Esophagus squamous epithelium (tissue), 5 donors: ENCODE data around the gene MRPS10. TPM values are rescaled to one million over a fixed set of nuclear protein-coding genes. Genes with fewer than 3 reads are reported as not detected.

Experiments
- DNase-seq: peaks from one replicate; lab custom pipeline; 2025; lab: John Stamatoyannopoulos, UW
- H3K27ac ChIP-seq, 4 donors: fragments of 200-600 bp; sonication (generic); one replicate each; pipeline ENCODE4 v1.5.1; 2016 to 2019; ENCODE audit warnings: mild to moderate bottlenecking in 1 of 4
- H3K27me3 ChIP-seq, 4 donors: fragments of 200-600 bp; sonication (generic); 1 replicate in 3 of 4; 2 replicates in 1 of 4; pipeline versions ENCODE4 v1.5.1 to v1.6.0; 2017 to 2021; ENCODE audit warnings: antibody characterized with exemption in 1 of 4
- H3K36me3 ChIP-seq, 3 donors: fragments of 200-600 bp; sonication (generic); one replicate each; pipeline ENCODE4 v1.5.1; 2016 to 2019
- H3K4me1 ChIP-seq, 3 donors: fragments of 200-600 bp; sonication (generic); one replicate each; pipeline ENCODE4 v1.5.1; 2017 to 2019
- H3K4me3 ChIP-seq, 4 donors: fragments of 200-600 bp; sonication (generic); 1 replicate in 3 of 4; 2 replicates in 1 of 4; pipeline ENCODE4 v1.5.1; 2016 to 2019; ENCODE audit warnings: mild to moderate bottlenecking in 2 of 4, moderate library complexity in 1 of 4
- H3K9me3 ChIP-seq, 3 donors: fragments of 200-600 bp; sonication (generic); one replicate each; pipeline ENCODE4 v1.5.1; 2016 to 2019
- CTCF ChIP-seq, 6 experiments: fragments of 450-650 bp in 4 of 6; fragments of 200-600 bp in 2 of 6; sonication (generic) in 2 of 6; IDR thresholded peaks; one replicate each; pipeline ENCODE4 v1.5.1; 2016 to 2019; ENCODE audit warnings: antibody characterized with exemption in 6 of 6, mild to moderate bottlenecking in 4 of 6, moderate library complexity in 4 of 6
- POLR2A ChIP-seq, 4 donors: fragments of 450-650 bp; IDR thresholded peaks; one replicate each; pipeline ENCODE4 v1.6.1; 2017; ENCODE audit warnings: antibody characterized with exemption in 4 of 4, mild to moderate bottlenecking in 4 of 4, moderate library complexity in 3 of 4
- WGBS, 2 donors: methylation state at CpG; one replicate each; pipeline ENCODE4 v1.1.5; 2018; 5-methylcytosine and 5-hydroxymethylcytosine counted together
- intact Hi-C: fragments of 100-400 bp; cut with DNase I; formaldehyde crosslinking; loops from one replicate; pipeline ENCODE4 v1.15.0; 2022
- total RNA-seq, 4 donors: library from RNA; depleted of rRNA; stranded (reverse); fragments of >200 nt; gene quantifications; one replicate each; pipeline ENCODE4 v1.1.0, GENCODE V29; 2016
- donor health status: DM: yes; HTN: yes; CAD: no.

The MRPS10 gene
- total RNA-seq, 4 donors from 2014 or later: 40.3 to 70.3 (median 46.2) TPM

- intact Hi-C loops: loop anchor here (10.0 kb wide), 1 partner anchor 50 kb away; the partner anchor contains the start of gene MRPS10
- 67 to 77% methylated on average over 8 to 9 of the region's 9 CpGs for WGBS, 2 donors
- DNase-seq: no peak
- Histone ChIP-seq H3K27me3 (no peaks in the 10 kb centered on the region), H3K9me3 (no peaks in the 10 kb centered on the region), H3K36me3 (no peaks in the 10 kb centered on the region), H3K4me3 (no peak overlapping the region), H3K27ac (no peak overlapping the region), H3K4me1 (peaks cover 6 to 30% (median 8%) of the 10 kb centered on the region in 3 donors)
- TF ChIP-seq CTCF (IDR thresholded peaks at IDR 0.05) (no peak), POLR2A (IDR thresholded peaks at IDR 0.05) (no peak)
These were observed 52.6 kb downstream of the MRPS10 start for GRCh38 chr6:42165016-42165415.

- TF ChIP-seq POLR2A (IDR thresholded peaks at IDR 0.05): no peak
- TF ChIP-seq CTCF (IDR thresholded peaks at IDR 0.05): no peak
- Histone ChIP-seq H3K4me3 (no peak overlapping the region), H3K27ac (no peak overlapping the region), H3K36me3 (no peaks in the 10 kb centered on the region), H3K4me1 (peaks cover 8 to 41% (median 10%) of the 10 kb centered on the region in 3 donors), H3K27me3 (no peaks in the 10 kb centered on the region), H3K9me3 (no peaks in the 10 kb centered on the region)
- DNase-seq: no peak
- intact Hi-C loops: loop anchor here (10.0 kb wide), 1 partner anchor 51 kb away; the partner anchor contains the start of gene MRPS10
- 0 to 17% methylated on average over 1 of the region's 1 CpG for WGBS, 2 donors
These were observed 53.7 kb downstream of the MRPS10 start for GRCh38 chr6:42163981-42164380.

- Histone ChIP-seq H3K27me3 (no peaks in the 10 kb centered on the region), H3K4me1 (peaks cover 13 to 52% (median 13%) of the 10 kb centered on the region in 3 donors), H3K36me3 (no peaks in the 10 kb centered on the region), H3K9me3 (no peaks in the 10 kb centered on the region), H3K4me3 (no peak overlapping the region), H3K27ac (no peak overlapping the region)
- 20 to 84% methylated on average over 1 to 6 of the region's 13 CpGs for WGBS, 2 donors
- DNase-seq: no peak
- intact Hi-C loops: loop anchor here (10.0 kb wide), 1 partner anchor 52 kb away; the partner anchor contains the start of gene MRPS10
- TF ChIP-seq POLR2A (IDR thresholded peaks at IDR 0.05): no peak
- TF ChIP-seq CTCF (IDR thresholded peaks at IDR 0.05): no peak
These were observed 54.8 kb downstream of the MRPS10 start for GRCh38 chr6:42162812-42163211.

GRCh38 chr6:42162384-42162783 lies 55.3 kb downstream of the MRPS10 start:
- Histone ChIP-seq H3K9me3 (no peaks in the 10 kb centered on the region), H3K4me1 (peaks cover 13 to 56% (median 13%) of the 10 kb centered on the region in 3 donors), H3K36me3 (no peaks in the 10 kb centered on the region), H3K4me3 (no peak overlapping the region), H3K27me3 (no peaks in the 10 kb centered on the region), H3K27ac (no peak overlapping the region)
- TF ChIP-seq POLR2A (IDR thresholded peaks at IDR 0.05) (no peak), CTCF (IDR thresholded peaks at IDR 0.05) (no peak)
- intact Hi-C loops: loop anchor here (10.0 kb wide), 1 partner anchor 52 kb away; the partner anchor contains the start of gene MRPS10
- no peak for DNase-seq
- 82% methylated on average over 2 of the region's 7 CpGs; no CpG with 5 or more reads in 1 of the 2 donors for WGBS, 2 donors

- peaks cover 13 to 58% (median 13%) of the 10 kb centered on the region in 3 donors for H3K4me1 ChIP-seq
- no peaks in the 10 kb centered on the region for H3K36me3 ChIP-seq
- DNase-seq: no peak
- 40 to 48% methylated on average over 4 of the region's 4 CpGs for WGBS, 2 donors
- H3K27ac ChIP-seq: peak overlapping the region; percentile 32 to 79 (median 58)
- no peak for TF ChIP-seq POLR2A (IDR thresholded peaks at IDR 0.05)
- TF ChIP-seq CTCF (IDR thresholded peaks at IDR 0.05): no peak
- H3K4me3 ChIP-seq: no peak overlapping the region
- intact Hi-C loops: loop anchor here (10.0 kb wide), 1 partner anchor 55 kb away; the partner anchor contains the start of gene MRPS10
- H3K9me3 ChIP-seq: no peaks in the 10 kb centered on the region
- peaks cover 0 to 3% (median 0%) of the 10 kb centered on the region in 4 donors for H3K27me3 ChIP-seq
These were observed 58.1 kb downstream of the MRPS10 start for GRCh38 chr6:42159431-42160024.
